GM12878 (cell line): ENCODE measurements around the gene TNRC6C. TPM values are rescaled to one million over a fixed set of nuclear protein-coding genes. Genes with fewer than 3 reads are reported as not detected.

ENCODE experiments used
- CREB1 ChIP-seq: IDR thresholded peaks from 2 replicates; pipeline ENCODE4 v1.6.1; 2012; ENCODE audit warnings: low read depth, mild to moderate bottlenecking, inconsistent platforms
- E4F1 ChIP-seq: fragments of 450-650 bp; IDR thresholded peaks from 2 replicates; pipeline ENCODE4 v1.6.1; 2018; ENCODE audit warnings: borderline replicate concordance, mild to moderate bottlenecking; ENCODE audit not compliant: partially characterized antibody
- FOXM1 ChIP-seq: IDR thresholded peaks from 2 replicates; pipeline ENCODE4 v1.6.1; 2012; ENCODE audit warnings: low read depth, mild to moderate bottlenecking, inconsistent platforms, low read length, moderate library complexity
- RELB ChIP-seq: fragments of 450-650 bp; IDR thresholded peaks from 2 replicates; pipeline ENCODE4 v1.6.1; 2017; ENCODE audit warnings: low read depth, mild to moderate bottlenecking, moderate library complexity
- ZNF217 ChIP-seq: fragments of 450-650 bp; IDR thresholded peaks from 2 replicates; pipeline ENCODE4 v1.6.1; 2017; ENCODE audit warnings: antibody characterized with exemption, mild to moderate bottlenecking
- ZNF384 ChIP-seq: IDR thresholded peaks from 2 replicates; pipeline ENCODE4 v1.6.1; 2012; ENCODE audit warnings: low read depth, mild to moderate bottlenecking, low read length, improper control_type of control experiment, borderline replicate concordance
- ZNF687 ChIP-seq: fragments of 450-650 bp; IDR thresholded peaks from 2 replicates; pipeline ENCODE4 v1.6.1; 2017; ENCODE audit warnings: mild to moderate bottlenecking, moderate library complexity
- polyA plus RNA-seq, 11 experiments: library from polyadenylated mRNA; depleted of rRNA in 4 of 11; unstranded in 6 of 11; stranded (reverse) in 5 of 11; fragments of >200 nt; fragmentation: Nextera tagmentation in 4 of 11; fragmentation: Illumina TruSeq in 1 of 11; extraction: Ambion mirVana in 4 of 11; extraction: Trizol in 1 of 11; gene quantifications; 1 replicate in 1 of 11; 2 replicates in 10 of 11; pipeline versions ENCODE4 v1.2.1 to v1.2.3, GENCODE V29; 2011 to 2016; ENCODE audit warnings: inconsistent platforms in 2 of 11, missing spikeins in 2 of 11, low read depth in 1 of 11
- total RNA-seq, 4 experiments: library from RNA; depleted of rRNA in 3 of 4; stranded (reverse); fragments of >200 nt in 3 of 4; fragmentation: Illumina TruSeq in 1 of 4; extraction: Trizol in 1 of 4; gene quantifications; 2 replicates each; pipeline versions ENCODE4 v1.2.1 to v1.2.3, GENCODE V29; 2013 to 2021

The TNRC6C gene
- total and polyA plus RNA-seq, 10 of the 15 experiments (the other 5 are each of a cell fraction or from before 2014, with no cell fraction given): 0.40 to 6.1 (median 0.96) TPM

GRCh38 chr17:78062596-78062995, 104.1 kb downstream of the TNRC6C start (continued):
- no peak for TF ChIP-seq ZNF687
- no peak for TF ChIP-seq ZNF384
- TF ChIP-seq ZNF217: no peak
- TF ChIP-seq FOXM1: no peak
- TF ChIP-seq RELB: no peak
- TF ChIP-seq CREB1: no peak
- no peak for TF ChIP-seq E4F1
